ENCODE results near the gene COX6A2. TPM values are rescaled to one million over a fixed set of nuclear protein-coding genes. Genes with fewer than 3 reads are reported as not detected.

Gene COX6A2
- total RNA-seq, 1 experiment from 2014 or later = not detected

DNA sequence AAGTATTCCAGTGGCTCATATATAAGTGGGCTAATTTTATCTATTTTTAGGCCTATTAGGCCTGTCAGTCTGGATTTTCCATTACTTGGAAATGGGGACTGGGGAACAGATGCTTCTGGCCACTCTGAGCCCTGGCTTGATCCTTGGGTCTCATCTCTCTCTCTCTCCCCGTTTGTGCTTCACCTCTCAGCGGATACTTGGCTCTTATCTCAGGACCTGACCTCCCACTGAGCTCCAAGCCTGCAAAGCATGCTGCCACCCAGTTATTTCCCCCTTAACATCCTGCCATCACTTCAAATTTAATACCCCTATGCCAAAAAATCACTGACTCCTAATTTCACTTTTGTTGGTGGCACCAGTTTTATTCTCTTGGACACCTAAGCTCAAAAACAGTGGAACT is 10.3 kb upstream of the COX6A2 start:
- H3K27me3 ChIP-seq (replicated peaks) = no peaks in the 10 kb centered on the region
- H3K27ac ChIP-seq = no peak overlapping the region
- DNase-seq (ENCODE audit: low read depth in 1 of 2, low spot score in 2 of 2) = no peak
- no peaks in the 10 kb centered on the region for H3K36me3 ChIP-seq
- no peaks in the 10 kb centered on the region for H3K9me3 ChIP-seq (replicated peaks)
- peaks cover 5% of the 10 kb centered on the region; the same call in 1 of the 2 replicates for H3K4me1 ChIP-seq (replicated peaks)
- H3K4me3 ChIP-seq = no peak overlapping the region

DNA sequence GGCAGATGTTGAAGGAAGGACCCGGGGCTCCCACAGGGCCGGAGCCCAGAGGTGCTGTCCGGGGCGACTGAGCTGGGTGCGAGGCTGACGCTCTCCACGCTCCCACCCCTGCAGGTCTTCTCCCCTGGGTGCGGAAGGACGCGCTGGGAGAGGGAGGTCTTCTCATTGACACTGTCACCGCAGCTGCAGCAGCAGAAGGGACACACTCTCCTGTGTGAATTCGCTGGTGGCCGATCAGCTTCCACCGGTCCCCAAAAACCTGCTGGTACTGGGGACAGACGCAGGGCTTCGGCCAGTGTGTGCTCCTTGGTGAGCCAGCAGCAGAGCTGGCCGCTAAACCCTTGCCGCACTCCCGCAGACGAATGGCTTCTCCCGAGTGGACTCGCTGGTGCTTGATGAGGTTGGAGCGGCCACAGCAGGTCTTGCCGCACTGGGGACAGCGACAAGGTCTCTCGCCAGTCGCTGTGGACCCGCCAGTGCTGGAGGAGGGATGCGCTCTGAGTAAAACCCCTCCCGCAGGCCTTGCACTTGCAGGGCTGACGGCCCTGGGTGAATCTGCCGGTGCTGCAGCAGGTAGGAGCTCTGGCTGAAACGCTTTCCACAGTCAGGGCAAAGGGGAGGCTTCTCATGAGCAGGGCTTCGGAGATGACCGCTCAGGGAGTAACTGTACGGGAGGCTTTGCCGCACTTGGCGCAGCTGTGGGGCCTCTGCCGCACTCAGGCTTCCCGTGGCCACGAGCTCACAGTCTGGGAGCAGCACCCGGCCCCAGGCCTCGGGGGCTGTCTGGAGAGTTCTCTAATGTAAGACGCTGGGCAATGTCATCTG is 8.3 kb upstream of the COX6A2 start:
- DNase-seq (ENCODE audit: low read depth in 1 of 2, low spot score in 2 of 2) = no peak
- no peaks in the 10 kb centered on the region for H3K4me1 ChIP-seq (replicated peaks)
- no peaks in the 10 kb centered on the region for H3K36me3 ChIP-seq
- no peak overlapping the region for H3K4me3 ChIP-seq
- H3K27me3 ChIP-seq (replicated peaks) = no peaks in the 10 kb centered on the region
- no peaks in the 10 kb centered on the region for H3K9me3 ChIP-seq (replicated peaks)
- no peak overlapping the region for H3K27ac ChIP-seq

DNA sequence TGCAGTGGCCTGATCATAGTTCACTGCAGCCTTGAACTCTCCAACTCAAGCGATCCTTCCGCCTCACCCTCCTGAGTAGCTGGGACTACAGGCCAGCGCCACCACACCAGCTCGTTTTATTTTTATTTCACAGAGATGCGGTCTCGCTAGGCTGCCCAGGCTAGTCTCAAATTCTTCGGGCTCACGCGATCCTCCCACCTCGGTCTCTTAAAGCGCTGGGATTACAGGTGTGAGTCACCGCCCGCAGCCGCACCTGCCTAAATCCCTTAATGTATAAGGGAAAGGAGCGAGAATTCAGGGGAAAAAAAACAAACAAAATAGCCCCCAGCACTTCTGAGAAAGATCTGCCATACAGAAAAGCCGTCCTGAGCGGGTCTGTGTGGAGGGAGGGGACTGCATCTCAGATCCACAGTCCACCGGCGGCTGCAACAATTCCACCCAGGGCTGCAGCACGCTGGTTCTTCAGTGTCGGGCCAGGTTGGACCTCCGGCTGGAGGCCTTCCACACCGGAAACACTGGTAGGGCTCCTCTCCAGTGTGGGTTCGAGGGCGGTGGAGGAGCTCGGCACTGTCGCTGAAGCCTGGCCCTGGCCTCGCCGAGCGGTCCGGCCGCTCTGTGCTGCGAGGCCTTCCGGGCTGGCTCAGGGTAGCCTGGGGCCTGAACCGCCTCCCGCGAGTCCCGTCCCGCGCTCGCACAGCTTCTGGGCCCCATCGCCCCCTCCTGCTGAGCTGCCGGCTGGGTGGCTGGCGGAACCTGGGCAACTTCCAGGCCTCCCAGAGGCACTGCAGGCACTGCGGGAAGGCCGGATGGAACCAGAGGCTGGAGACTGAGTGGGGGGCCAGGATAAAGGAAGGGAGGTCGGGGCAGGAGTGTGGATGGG is 7.4 kb upstream of the COX6A2 start:
- Histone ChIP-seq H3K9me3 (replicated peaks) (no peaks in the 10 kb centered on the region), H3K4me1 (replicated peaks) (no peaks in the 10 kb centered on the region), H3K36me3 (no peaks in the 10 kb centered on the region), H3K27ac (no peak overlapping the region), H3K27me3 (replicated peaks) (no peaks in the 10 kb centered on the region), H3K4me3 (no peak overlapping the region)
- DNase-seq (ENCODE audit: low read depth in 1 of 2, low spot score in 2 of 2) = no peak

DNA sequence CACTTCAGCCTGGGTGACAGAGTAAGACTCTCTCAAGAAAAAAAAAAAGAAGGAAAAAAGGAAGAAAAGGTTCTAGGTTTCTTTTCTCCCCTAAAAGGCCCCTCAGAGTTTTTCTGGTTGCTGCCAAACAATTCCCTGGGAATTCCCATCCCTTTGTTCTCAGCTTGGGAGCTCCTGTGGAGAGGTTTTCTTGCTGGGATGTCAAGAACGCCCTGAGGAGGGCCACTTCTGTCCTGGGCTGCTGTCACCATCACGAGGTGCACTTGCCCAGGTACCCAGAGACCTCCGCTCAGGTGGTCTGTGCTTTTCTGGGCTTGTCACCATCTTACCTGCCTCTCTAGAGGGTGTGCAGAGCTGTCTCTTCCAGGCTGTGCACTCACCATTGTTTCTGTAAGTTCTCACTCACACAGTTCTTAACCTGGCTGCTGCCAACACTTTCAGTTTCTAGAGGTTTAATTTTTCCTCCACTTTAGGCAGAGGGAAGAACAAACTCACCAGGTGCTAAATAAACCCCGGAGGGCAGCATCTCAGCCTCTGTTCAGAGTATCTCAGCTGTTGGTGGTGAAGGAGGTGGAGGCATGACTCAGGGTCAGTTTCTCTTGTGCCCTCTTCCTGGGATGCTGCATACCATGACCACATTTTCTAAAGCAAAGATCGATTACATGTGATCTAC is 2.4 kb upstream of the COX6A2 start:
- Histone ChIP-seq H3K9me3 (replicated peaks) (0 out of 2 replicates have a peak, but pooled peaks cover 2% of the 10 kb centered on the region), H3K4me3 (no peak overlapping the region), H3K27me3 (replicated peaks) (peaks cover 5% of the 10 kb centered on the region), H3K36me3 (no peaks in the 10 kb centered on the region), H3K27ac (no peak overlapping the region), H3K4me1 (replicated peaks) (no peaks in the 10 kb centered on the region; the same call in 1 of the 2 replicates)
- no peak for DNase-seq (ENCODE audit: low read depth in 1 of 2, low spot score in 2 of 2)

DNA sequence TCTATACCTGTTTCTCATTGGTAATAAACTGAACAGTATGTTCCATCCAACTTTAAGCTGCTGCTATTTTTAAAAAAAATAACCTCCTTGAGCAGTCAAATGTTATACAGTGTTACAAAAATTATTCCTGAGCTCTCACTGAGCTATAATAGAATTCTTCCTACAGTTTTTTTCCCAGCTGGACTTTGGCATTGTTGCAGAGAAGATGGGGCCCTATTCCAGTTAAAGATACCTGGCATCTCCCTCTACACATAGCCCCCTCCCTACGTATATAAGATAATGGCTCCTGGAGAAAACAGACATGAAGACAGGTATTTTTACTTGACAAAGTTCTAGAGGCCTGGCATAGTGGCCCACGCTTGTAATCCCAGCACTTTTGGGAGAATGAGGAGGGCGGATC is 1.6 kb upstream of the COX6A2 start:
- no peaks in the 10 kb centered on the region for H3K36me3 ChIP-seq
- no peaks in the 10 kb centered on the region; the same call in 1 of the 2 replicates for H3K4me1 ChIP-seq (replicated peaks)
- H3K27me3 ChIP-seq (replicated peaks) = peaks cover 8% of the 10 kb centered on the region
- H3K27ac ChIP-seq = no peak overlapping the region
- no peak overlapping the region for H3K4me3 ChIP-seq
- no peak for DNase-seq (ENCODE audit: low read depth in 1 of 2, low spot score in 2 of 2)
- 0 out of 2 replicates have a peak, but pooled peaks cover 2% of the 10 kb centered on the region for H3K9me3 ChIP-seq (replicated peaks)

DNA sequence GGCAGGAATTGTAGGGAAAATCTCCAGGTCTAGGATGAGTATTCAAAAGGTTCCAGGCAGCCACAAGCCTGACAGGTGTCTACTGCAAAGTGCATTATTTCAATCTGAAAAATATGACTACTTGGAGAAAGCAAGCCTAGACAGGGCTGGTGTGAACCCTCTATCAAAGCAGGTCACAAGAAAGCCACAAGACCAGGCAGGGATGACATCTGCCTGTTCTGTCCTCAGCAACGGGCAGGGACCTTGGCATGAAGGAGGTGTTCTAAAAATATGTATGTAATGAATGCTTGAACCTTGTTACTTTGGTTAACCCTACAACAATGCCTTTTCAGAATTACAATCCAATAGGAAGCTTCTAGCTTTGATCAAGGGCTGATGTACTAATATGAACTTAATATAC is 1.2 kb upstream of the COX6A2 start:
- H3K9me3 ChIP-seq (replicated peaks) = 0 out of 2 replicates have a peak, but pooled peaks cover 2% of the 10 kb centered on the region
- peaks cover 12% of the 10 kb centered on the region for H3K27me3 ChIP-seq (replicated peaks)
- no peak overlapping the region for H3K4me3 ChIP-seq
- H3K27ac ChIP-seq = no peak overlapping the region
- no peak for DNase-seq (ENCODE audit: low read depth in 1 of 2, low spot score in 2 of 2)
- no peaks in the 10 kb centered on the region for H3K36me3 ChIP-seq
- H3K4me1 ChIP-seq (replicated peaks) = no peaks in the 10 kb centered on the region; the same call in 1 of the 2 replicates

DNA sequence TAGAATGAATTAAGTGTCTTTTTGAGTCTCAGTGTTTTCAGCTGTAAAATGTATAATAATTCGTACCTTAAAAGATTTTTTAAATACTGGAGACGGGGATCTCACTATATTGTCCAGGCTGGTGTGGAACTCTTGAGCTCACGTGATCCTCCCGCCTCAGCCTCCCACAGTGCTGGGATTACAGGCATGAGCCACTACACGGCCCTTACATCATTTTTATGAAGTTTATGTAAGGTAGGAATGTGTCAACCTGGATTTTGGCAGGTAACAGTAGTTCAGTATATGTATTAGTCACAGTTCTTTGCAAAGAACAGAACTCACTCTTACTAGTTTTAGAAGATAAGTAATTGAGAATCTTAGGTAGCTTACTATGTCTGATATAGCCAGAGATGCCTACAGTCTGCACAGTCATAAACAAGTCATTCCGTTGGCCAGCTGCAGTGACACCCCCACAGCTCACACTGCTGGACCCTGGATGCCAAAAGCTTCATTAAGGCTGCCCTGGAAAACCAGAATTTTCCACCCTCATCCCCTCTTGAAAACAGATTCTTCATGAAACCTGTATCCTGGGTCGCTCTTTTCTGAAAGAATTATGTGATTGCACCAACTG is 583 bp upstream of the COX6A2 start:
- Histone ChIP-seq H3K27me3 (replicated peaks) (peaks cover 12% of the 10 kb centered on the region), H3K4me3 (no peak overlapping the region), H3K27ac (no peak overlapping the region), H3K4me1 (replicated peaks) (no peaks in the 10 kb centered on the region; the same call in 1 of the 2 replicates), H3K36me3 (no peaks in the 10 kb centered on the region), H3K9me3 (replicated peaks) (0 out of 2 replicates have a peak, but pooled peaks cover 2% of the 10 kb centered on the region)
- no peak for DNase-seq (ENCODE audit: low read depth in 1 of 2, low spot score in 2 of 2)

DNA sequence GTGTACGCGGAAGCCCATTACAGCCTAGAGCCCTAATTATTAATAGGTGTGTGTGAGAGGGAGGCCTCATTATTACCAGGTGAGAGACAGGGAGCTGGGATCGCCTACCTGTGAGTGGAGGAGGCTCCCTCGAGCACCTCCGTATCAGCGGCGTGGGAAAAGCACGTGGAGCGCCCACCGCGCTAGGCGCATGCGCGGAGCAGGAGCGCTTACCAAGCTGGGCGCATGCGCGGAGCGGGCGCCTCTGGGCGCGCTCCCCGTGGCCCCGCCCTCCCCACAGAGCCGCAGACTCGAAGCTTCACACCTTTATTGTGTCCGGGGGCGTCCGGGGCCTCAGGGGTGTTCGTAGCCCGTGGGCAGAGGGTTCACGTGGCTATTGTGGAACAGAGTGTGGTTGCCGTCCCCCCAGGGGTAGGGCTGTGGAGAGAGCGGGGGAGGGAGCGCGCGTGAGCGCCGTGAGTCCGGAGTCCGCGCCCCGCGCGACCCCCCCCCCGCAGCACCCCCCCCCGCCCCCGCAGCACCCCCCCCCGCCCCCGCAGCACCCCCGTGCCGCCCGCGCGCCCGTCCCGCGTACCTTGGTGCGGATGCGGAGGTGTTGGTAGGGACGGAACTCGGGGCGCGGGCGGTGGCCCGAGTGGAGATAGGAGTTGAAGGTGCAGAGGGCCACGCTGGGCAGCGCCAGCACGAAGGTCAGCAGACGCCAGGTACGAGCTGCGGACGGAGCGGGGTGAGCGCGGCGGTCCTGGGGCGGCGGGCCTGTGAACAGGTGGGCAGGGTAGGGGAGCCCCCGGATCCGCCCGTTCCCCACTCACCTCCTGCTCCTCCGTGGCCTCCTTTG is 500 bp downstream of the COX6A2 start:
- Histone ChIP-seq H3K4me3 (no peak overlapping the region), H3K27me3 (replicated peaks) (peaks cover 12% of the 10 kb centered on the region), H3K9me3 (replicated peaks) (0 out of 2 replicates have a peak, but pooled peaks cover 2% of the 10 kb centered on the region), H3K4me1 (replicated peaks) (no peaks in the 10 kb centered on the region; the same call in 1 of the 2 replicates), H3K27ac (no peak overlapping the region), H3K36me3 (no peaks in the 10 kb centered on the region)
- peak in 1 of 2 experiments; percentile 24 for DNase-seq (ENCODE audit: low read depth in 1 of 2, low spot score in 2 of 2)

DNA sequence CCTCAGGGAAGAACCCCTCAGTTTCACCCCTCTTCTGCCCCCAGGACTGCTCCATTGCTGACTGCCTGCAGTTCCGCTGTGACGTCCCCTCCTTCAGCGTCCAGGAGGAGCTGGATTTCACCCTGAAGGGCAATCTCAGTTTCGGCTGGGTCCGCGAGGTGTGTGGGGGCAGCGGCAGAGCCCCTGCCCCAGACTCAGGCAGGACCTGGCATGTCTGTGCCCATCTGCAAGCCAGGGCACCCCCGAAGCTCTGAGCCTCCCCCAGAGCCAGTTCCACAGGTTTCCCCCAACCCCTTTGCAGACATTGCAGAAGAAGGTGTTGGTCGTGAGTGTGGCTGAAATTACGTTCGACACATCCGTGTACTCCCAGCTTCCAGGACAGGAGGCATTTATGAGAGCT is 4.4 kb downstream of the COX6A2 start:
- no peaks in the 10 kb centered on the region; the same call in 1 of the 2 replicates for H3K4me1 ChIP-seq (replicated peaks)
- no peak overlapping the region for H3K4me3 ChIP-seq
- 0 out of 2 replicates have a peak, but pooled peaks cover 2% of the 10 kb centered on the region for H3K9me3 ChIP-seq (replicated peaks)
- no peak overlapping the region for H3K27ac ChIP-seq
- no peak for DNase-seq (ENCODE audit: low read depth in 1 of 2, low spot score in 2 of 2)
- peaks cover 14% of the 10 kb centered on the region for H3K27me3 ChIP-seq (replicated peaks)
- no peaks in the 10 kb centered on the region for H3K36me3 ChIP-seq

DNA sequence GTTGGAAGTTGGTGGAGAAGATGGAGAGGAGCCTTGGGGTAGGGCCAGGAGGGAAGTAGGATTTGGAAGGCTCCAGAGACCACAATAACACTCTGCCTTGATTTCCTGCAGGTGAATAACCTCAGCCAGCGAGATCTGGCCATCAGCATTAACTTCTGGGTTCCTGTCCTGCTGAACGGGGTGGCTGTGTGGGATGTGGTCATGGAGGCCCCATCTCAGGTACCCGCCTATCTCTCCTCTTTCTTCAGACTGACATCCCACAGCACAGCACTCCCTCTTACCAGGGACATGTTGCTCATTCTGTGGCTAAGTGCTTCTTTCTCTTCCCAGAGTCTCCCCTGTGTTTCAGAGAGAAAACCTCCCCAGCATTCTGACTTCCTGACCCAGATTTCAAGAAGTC is 4.9 kb downstream of the COX6A2 start:
- Histone ChIP-seq H3K27ac (no peak overlapping the region), H3K9me3 (replicated peaks) (0 out of 2 replicates have a peak, but pooled peaks cover 2% of the 10 kb centered on the region), H3K36me3 (no peaks in the 10 kb centered on the region), H3K4me3 (no peak overlapping the region), H3K27me3 (replicated peaks) (peaks cover 12% of the 10 kb centered on the region), H3K4me1 (replicated peaks) (no peaks in the 10 kb centered on the region; the same call in 1 of the 2 replicates)
- no peak for DNase-seq (ENCODE audit: low read depth in 1 of 2, low spot score in 2 of 2)

DNA sequence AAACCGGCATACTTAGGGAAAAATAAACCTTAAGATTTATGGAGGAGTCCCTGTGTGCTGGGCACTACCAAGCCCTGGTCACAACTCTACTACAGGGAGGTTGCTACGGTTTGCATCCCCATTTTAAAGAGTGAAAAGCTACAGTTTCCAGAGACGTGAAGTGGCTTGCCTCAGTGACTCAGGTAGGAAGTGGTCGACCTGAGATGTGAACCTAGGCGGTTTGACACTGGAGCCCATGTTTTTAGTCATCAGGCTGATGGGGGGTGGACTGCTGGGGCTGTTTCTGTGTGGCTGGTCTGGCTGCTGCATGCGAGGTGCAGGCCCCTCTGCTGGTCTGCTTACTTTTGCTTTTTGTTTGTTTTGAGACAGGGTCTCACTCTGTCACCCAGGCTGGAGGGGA is 6.6 kb downstream of the COX6A2 start:
- Histone ChIP-seq H3K4me3 (no peak overlapping the region), H3K27me3 (replicated peaks) (peaks cover 9% of the 10 kb centered on the region), H3K4me1 (replicated peaks) (no peaks in the 10 kb centered on the region), H3K27ac (no peak overlapping the region), H3K36me3 (no peaks in the 10 kb centered on the region), H3K9me3 (replicated peaks) (no peaks in the 10 kb centered on the region)
- DNase-seq (ENCODE audit: low read depth in 1 of 2, low spot score in 2 of 2) = no peak

DNA sequence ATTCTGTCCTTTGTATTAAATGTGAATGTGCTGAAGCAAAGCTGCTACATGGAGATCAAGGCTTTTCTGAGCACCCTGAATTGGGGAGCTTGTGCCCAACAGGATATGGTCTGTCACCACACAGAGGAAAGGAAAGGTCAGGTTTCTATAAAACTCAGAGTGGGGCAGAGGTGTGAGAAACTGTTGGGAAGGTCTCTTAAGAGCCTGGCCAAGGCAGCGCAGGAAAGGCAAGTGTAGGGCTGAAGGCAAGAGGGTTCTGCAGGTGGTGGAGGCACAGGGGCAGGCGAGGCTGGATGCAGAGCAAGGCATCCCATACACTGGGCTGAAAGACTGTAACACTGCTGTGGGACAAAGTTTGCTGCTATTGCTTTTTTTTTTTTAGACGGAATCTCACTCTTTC is 8.1 kb downstream of the COX6A2 start:
- no peak for DNase-seq (ENCODE audit: low read depth in 1 of 2, low spot score in 2 of 2)
- H3K36me3 ChIP-seq = no peaks in the 10 kb centered on the region
- no peak overlapping the region for H3K4me3 ChIP-seq
- peaks cover 8% of the 10 kb centered on the region for H3K27me3 ChIP-seq (replicated peaks)
- no peak overlapping the region for H3K27ac ChIP-seq
- H3K4me1 ChIP-seq (replicated peaks) = no peaks in the 10 kb centered on the region
- no peaks in the 10 kb centered on the region for H3K9me3 ChIP-seq (replicated peaks)
